GM21367 (cell line): ENCODE measurements around the gene SLCO4A1.

Experiments used
- ATAC-seq: cut with Tn5 transposase; IDR thresholded peaks from one replicate; pipeline ENCODE4 v1.9.1; 2021; ENCODE audit not compliant: unreplicated experiment

The SLCO4A1 gene

DNA sequence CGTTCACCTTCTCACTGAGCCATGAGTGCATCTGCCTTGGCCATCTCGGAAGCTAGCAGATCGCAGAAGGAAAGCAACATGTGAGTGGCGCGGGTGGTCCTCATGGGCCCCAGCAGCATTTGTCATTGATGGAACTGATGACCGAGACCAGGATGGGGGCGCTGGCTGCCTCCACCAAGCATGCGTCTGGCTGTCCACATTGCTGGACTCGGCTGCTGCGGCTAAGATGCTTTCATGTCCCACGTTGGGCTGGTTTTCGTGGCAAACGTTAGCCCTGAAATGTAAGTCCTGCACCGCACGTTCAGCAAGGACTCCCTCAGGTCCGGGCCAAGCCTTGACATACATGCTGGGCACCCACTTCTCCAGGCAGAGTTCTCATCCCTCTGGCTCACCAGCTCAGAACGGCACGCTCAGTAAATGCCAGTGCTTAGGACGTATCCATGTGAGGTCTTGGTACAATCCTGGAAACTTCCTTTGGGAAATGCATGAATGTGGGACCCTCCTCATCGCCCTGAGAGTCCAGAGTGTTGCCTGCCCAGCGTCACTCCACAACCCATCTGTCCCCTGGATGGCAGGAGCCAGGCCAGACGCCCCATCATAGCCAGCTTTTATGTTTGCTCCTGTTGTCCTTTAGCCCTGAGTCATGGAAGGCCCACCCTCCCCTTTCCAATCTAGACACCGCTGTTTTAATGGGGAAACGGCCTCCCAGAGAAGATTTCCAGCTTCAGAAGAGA, 8.4 kb downstream of the SLCO4A1 start:
- no peak for ATAC-seq

DNA sequence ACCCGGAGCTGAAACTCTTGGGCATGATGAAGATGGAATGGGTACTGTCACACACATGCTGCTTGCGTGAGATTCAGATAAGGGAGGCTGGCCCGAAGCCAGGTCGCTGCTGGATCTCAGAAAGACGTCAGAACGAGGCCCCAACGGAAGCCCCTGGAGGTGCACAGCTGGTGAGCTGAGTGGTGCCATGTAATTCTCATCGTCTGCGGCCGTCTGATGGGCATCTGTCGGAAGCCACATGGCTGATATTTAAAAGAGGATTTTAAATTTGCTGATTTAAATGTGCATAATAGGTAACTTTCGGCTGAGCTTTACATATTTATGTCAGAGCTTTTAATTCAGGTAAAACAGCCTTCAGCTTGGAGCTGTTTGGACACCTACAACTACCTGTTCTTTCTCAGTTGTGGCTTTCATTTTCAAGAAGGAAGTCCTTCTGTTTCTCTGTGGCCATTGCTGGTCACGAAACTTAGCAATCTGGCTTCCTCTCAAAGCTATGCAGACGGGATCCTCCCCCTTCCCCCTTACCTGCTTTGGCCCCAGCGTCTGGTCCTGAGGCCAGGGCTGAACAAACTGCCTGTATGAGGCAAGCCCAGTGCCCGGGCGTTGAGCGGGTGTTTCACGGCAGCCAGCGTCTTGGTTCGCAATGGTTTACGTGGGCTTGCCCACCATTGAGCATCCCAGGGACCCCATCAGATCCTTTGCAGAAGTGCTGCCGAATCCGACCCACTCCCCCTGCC, 9.2 kb downstream of the SLCO4A1 start:
- ATAC-seq, result peak; percentile 47

DNA sequence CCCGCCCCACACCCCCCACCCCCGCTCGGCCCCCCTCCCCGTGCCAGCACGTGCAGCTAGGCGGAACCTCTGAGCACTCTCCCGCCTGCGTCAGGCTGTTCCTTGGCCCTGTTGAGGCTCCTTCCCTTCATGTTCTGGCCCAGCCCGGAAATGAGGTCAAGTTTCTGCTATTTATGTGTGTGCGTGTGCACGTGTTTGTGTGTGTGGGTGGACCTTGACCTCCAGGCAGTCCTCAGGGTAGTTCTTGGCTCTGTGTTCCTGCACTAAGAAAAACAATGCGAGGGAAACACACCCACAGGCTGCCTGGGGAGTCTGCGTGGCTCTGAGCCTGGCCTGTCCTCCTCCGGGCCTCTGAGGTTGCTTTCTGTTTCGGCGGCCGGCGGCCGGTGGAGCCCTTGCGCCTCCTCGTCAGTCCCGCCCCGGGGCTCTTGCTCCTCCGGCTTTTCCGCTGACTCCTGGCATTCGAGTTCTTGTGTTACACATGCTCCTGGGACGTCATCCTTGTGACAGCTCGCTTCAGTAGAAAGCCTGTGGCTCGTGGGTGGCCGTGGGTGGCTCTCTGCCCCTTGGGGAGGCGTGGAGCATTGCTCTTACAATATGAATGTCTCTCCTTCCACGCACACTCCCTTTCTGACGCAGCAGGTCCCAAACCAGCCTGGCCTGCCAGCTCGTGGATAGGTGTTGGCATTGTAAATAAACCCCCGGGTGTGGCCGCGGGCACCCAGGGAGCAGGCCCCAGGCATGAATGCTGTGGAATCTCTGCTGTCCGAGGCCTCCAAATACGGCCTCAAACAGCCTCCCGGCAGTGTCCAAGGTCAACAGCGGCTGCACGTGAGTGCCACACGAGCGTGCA, 10.0 kb downstream of the SLCO4A1 start:
- peak; percentile 39 for ATAC-seq

DNA sequence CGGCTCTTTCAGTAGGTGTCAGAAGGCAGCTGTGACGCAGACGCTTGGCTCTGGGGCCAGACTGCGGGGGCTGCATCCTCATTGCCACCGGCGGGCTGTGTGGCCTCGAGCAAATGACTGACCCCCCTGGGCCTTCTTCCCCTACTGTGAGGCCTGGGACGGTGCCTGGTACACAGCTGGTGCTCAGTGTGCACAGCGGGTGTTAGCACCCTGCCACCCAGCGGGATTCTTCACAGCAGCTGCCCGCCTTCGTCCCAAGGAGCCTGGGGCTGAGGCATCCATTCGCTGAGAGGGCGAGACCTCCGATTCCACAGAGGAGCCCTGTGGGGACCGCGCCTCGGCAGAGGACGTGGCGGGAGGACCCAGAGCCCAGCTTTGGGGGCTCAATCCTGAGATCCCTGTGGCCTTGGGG, 10.6 kb downstream of the SLCO4A1 start:
- ATAC-seq, result no peak

DNA sequence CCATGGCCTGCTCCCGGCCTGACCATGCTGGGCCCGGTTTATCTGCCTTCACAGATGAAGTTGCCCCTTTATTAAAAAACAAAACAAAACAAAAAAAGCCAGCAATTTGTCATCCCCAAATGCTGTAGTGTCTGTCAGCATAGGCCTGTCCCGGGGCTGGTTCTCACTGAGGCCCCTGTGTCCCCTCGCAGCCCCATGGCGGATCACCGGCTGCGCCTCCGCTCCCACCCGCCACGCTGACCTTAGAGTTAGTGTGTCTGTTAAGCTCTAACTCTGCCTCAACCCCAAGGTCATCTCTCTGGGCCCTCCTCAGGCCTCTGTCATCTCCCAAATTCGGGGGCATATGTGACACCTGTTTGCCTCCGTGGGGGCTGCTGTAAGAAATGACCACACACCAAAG, 11.1 kb downstream of the SLCO4A1 start:
- no peak for ATAC-seq

DNA sequence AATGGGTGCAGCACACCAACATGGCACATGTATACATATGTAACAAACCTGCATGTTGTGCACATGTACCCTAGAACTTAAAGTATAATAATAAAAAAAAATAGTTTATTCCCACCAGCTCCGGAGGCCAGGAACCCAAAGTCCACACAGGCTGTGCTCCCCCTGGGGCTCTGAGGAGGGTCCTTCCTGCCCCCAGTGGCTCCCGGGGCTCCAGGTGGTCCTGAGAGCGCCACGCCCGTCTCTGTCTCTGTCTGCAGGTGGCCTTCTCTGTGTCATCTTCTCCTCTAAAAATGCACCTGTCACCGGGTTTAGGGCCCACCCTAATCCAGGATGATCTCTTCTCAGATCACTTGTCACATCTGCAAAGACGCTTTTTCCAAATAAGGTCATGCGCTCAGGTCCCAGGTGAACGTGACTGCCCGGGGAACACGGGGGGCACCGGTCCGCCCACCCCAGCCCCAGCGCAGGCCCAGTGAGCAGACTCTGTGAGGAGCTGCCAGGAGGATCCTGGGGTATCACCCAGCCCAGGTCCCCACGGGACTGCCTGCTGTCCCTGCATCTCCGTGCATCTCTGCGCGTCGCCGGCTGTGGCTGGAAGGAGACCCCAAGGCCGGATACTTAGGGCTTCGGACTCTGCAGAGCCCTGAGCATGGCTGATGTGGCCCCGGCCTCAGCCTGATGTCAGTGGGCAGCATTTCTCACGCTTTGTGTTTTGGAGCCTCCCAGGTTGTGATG, 11.8 kb downstream of the SLCO4A1 start:
- ATAC-seq, result no peak

DNA sequence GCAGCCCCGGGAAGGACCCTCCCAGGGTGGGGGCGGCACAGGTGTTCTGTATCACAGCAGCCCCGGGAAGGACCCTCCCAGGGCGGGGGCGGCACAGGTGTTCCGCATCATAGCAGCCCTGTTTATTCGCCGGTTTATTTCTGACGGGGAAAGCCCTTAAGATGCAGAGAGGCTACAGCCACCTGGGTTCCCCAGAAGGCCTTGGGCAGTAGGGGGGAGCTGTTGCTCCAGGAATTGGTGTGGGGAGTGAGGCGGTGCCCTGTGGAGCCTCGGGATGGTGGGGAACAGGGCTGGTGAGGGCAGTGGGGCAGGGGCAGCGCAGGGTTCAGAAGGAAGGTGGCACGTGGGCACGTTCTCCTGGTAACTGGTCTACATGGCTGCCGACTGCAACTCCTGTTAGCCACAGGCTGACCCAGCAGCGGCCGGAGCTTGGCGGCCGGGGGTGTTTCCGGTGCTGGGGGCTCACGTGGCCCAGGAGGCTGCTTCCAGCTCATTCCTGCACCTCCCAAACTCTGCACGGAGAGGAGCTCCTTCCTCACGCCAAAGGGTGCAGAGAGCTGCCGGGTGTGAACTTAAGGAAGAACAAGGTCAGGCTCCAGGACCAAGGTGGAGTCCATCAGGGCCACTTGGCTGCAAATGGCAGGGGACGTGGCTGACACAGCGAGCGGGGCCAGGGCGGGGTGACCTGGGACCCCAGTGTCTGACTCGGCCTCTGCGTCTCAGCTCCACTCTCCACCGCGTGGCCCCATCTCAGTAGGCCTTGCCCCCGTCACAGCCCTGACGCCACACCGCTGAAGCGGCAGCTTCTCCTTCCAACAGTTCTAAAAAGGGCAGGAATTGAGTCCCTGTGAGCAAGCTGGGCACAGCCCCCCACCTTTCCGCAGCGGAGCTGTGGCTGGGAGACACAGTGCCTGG, 13.2 kb downstream of the SLCO4A1 start:
- no peak for ATAC-seq

DNA sequence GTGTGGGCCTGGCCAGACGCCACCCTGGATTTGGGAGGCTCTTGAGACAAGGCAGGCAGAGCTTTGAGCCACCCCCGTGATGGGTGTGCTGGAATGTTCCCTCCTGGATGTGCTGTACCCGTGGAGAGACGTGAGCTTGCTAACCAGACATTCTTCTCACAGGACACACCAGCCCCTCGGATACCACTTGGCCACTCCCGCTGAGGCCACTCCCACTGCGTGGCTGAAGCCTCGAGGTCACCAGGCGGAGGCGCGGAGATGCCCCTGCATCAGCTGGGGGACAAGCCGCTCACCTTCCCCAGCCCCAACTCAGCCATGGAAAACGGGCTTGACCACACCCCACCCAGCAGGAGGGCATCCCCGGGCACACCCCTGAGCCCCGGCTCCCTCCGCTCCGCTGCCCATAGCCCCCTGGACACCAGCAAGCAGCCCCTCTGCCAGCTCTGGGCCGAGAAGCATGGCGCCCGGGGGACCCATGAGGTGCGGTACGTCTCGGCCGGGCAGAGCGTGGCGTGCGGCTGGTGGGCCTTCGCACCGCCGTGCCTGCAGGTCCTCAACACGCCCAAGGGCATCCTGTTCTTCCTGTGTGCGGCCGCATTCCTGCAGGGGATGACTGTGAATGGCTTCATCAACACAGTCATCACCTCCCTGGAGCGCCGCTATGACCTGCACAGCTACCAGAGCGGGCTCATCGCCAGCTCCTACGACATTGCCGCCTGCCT, 14.1 kb downstream of the SLCO4A1 start:
- no peak for ATAC-seq

DNA sequence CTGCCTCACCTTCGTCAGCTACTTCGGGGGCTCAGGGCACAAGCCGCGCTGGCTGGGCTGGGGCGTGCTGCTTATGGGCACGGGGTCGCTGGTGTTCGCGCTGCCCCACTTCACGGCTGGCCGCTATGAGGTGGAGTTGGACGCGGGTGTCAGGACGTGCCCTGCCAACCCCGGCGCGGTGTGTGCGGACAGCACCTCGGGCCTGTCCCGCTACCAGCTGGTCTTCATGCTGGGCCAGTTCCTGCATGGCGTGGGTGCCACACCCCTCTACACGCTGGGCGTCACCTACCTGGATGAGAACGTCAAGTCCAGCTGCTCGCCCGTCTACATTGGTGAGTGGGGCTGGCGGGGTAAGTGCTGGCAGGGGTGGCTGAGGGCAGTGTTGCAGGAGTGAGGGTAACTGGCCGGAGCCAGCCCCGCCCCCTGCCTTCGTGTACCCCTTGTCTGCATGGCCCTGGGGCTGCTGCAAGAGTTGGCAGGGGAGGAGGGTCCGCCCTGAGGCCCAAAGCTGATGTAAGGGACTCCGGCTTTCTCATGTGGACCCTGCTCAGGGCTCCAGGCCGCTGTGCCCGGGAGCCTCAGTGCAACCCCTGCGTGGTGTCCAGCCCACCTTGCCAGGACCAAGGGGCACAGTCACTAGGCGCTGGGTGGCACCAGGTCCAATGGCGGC, 14.8 kb downstream of the SLCO4A1 start:
- ATAC-seq, result no peak

DNA sequence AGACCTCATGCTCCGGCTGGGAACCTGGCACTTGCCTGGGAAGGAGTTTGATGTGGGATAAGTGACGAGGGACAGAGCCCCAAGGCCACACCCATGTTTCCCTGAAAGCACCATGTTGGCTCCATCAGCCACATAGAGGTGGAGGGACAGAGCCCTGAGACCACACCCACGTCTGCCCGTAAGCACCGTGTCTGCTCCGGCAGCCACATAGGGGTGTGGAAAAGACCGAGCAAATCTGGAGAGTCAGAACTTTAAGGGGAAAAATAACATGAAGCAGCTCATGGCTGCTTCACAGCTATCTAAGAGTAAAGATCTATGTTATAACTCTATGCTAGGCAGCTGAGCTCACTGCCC, 15.3 kb downstream of the SLCO4A1 start:
- ATAC-seq, result no peak

DNA sequence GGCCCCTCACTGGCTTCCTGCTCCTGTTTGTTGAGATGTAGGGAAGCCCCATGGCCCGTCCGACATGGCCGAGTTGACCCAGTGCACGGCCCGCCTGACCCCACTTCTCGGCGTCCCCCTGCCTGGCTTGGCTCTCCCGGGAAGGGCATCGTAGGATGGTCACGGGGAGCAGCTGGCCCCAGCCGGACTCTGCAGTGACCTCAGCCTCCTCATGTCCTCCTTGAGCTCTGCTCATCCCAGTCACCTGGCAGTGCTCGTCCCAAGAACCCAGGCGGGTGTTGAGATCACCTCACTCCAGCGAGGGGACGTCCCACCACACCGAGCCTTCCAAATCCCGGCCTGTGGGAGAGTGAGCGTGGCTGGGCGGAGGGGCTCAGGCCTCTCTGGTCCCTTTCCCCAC, 15.7 kb downstream of the SLCO4A1 start:
- no peak for ATAC-seq

DNA sequence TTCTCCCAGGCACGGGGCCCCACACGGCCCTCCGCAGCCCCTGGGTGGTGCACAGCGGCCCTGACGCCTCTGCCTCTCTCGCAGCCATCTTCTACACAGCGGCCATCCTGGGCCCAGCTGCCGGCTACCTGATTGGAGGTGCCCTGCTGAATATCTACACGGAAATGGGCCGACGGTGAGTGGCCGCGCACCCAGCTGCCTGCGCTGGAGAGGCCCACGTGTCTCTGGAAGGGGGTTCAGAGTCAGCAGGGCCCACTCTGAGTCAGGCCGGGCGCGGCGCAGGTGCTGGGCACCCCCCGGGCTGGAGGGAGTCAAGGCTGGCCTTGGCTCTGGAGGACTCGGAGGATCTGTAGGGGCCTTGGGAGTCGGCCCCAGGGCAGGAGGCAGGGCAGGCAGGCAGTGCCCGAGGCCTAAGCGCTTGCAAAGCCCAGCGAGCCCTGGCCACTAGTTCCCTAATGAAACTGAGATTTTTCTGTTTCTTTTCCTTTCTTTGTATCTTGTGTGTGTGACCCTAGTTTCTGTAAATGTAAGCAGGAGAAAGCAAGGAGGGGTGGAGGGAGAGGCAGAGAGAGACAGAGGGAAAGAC, 16.4 kb downstream of the SLCO4A1 start:
- no peak for ATAC-seq

DNA sequence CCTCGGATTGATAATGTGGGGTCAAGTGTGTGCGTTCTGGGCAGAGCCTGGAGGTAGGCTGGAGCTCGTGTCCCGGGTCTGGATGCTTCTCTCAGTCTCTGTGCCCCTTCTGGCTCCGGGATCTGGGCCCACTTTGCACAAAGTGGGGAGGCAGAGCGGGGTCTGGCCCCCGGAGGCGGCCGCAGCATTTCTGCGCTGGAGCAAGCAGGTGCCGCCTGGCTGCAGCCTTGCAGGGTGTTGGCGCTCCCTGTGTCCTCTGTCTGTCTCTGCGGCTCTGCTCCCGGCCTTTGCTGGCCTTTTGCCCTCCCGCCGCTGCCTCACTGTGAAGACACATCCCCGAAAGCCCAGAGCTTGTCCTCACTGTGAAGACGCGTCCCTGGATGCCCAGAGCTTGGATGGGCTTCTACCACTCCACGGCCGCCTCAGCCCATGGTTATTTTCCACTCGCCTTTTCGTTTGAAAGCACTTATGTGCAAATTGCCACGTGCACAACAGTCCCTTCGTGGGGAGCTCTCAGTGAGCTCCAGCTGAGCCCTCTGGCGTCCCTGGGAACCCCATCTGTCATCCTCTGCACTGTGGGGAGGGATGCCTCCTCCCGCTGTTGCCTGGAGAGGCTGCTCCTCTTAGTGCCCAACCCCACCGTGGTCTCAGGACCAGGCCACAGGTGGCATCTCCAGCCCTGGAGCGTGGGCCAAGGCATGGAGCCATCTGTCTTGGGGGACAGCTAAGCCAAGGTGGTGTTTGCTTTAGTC, 17.4 kb downstream of the SLCO4A1 start:
- no peak for ATAC-seq

DNA sequence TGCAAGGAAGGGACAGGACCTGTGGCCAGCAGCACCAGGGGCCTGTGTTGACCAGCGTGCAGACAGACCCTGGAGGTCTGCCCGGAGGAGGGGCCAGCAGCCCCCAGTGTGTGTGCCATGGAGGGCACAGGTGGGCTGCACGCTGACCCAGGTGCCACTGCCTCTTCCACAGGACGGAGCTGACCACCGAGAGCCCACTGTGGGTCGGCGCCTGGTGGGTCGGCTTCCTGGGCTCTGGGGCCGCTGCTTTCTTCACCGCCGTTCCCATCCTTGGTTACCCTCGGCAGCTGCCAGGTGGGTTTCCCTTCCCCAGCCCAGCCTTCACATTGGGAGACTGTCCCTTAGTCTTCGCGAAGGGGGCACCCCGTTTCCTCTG, 17.9 kb downstream of the SLCO4A1 start:
- no peak for ATAC-seq

DNA sequence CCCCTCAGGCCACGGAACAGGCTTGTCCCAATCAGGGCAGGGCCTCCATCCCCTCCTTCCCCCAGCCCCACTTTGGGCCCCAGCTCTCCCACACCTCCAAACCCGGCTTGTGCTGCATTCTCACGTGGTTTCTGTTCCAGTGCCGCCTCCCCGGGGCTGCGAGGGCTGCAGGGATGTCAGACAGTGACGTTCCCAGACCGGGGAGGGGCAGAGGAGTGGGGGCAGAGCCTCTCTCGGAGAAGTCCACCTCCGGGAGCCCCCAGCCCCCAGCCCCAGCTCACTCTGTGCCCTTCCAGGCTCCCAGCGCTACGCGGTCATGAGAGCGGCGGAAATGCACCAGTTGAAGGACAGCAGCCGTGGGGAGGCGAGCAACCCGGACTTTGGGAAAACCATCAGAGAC, 18.5 kb downstream of the SLCO4A1 start:
- ATAC-seq, result no peak

DNA sequence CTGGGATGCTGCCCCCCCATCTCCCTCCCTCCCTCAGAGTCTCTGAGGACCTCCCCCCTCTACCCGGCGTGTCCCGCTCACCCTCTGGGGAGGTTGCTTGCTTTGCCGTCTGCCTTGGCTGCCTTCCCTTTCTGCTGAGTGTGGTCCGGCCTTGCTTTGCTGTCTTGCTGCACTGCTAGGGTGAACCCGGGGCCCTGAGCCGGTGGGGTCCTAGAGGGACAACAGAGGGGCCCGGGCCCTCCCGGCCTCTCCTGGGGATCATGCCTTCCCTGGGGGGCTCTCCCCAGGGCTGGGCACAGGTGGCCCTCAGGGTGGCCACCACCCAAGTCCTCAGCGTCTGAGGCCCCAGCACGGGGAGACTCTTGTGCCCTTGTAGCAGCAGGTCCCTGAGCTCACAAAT, 19.3 kb downstream of the SLCO4A1 start:
- ATAC-seq, result no peak

DNA sequence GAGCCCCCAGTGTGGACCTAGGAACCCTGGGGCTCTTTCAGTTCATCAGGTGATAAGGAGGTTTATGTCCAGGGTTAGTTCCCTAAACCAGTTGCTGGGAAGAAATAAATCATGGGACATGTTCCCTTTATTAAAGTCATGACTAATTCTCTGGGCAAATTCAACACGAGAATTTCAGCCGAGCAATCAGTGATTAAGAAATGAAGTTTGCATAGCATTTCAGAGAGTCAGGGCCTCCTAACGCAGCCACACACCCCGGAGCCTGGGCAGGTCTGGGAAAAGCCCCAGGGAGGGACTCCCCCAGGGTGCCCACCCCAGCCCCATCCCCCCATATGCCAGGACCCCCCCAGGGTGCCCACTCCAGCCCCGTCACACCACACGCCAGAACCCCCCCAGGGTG, 20.1 kb downstream of the SLCO4A1 start:
- no peak for ATAC-seq
